GM18909 (cell line): ENCODE data around the gene ZSCAN21.

ENCODE experiments used
- ATAC-seq: cut with Tn5 transposase; IDR thresholded peaks from one replicate; pipeline ENCODE4 v1.9.1; 2021; ENCODE audit warnings: mild to moderate bottlenecking; ENCODE audit not compliant: unreplicated experiment, poor library complexity

ZSCAN21 gene

DNA sequence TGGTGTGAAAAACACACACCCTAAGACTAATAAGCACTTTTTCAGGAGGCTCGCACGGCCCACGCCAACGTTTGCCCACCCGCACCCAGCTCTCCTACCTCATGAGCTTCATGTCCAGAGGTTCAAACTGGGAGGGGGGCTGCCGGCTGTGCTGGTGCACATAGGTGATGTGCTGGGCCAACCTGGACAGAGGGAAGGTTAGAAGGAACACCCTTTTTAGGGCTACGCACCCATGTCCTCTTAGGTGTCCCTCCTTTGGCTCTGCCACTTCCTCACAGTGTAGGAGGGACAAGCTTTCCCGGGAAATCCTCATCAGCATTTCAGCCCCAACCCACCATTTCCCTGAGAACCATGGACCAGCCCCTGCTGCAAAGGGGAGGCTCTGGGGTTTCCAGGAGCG lies 45.7 kb downstream of the ZSCAN21 start:
- no peak for ATAC-seq

DNA sequence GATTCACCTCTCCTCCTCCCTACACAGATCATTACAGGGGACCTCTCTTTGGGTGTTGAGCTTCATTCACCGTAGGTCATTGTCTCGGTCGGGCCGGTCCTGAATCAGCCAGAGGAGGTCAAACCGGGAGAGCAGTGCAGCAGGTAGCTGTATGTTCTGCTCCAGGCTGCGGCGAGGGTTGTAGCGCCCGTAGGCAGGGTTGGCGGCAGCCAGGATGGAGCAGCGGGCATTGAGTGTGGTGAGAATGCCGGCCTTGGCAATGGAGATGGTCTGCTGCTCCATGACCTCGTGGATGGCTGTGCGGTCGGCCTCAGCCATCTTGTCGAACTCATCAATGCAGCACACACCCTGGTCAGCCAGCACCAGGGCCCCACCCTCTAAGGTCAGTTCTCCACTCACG lies 46.1 kb downstream of the ZSCAN21 start:
- no peak for ATAC-seq

- ATAC-seq, result no peak
Measured at GRCh38 chr7:100098913-100099312, 49.3 kb downstream of the ZSCAN21 start.

- ATAC-seq, result no peak
Measured at GRCh38 chr7:100099452-100099851, 49.9 kb downstream of the ZSCAN21 start.

DNA sequence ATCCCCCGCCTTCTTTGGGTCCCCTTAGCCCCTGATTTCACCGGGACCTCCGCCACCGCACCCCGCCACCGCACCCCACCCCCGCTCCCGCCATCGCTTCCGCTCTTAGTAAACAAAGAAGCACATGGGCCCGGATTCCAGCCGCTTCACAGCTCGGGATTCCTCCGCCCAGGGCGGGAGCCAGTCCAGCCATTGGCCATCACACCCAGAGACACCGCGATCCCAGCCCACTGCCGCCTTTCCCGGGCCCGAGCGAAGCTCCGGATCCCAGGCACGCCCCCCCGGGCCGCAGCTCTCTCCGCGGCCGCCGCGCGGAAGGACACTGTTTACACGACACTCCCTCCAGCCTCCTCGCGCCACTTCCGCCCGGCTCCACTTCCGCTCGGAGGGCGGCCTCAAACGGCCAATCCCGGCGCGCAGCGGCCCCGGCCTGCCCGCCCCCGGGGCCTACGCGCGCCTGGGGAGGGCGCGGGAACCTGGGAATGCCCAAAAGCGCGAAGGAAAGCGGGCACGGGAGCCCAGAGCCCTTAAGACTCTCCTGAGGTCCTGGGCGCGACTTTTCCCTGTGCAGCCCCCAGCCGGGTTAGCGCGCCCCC lies 50.9 kb downstream of the ZSCAN21 start:
- peak; percentile 68 for ATAC-seq

GRCh38 chr7:100101016-100101862 lies 51.7 kb downstream of the ZSCAN21 start, which contains the start of the genes AP4M1 and MCM7:
TSS of gene AP4M1 (plus strand) at chr7:100101643. CDS start at chr7:100101715, 72 bp downstream.
TSS of gene MCM7 (minus strand) at chr7:100101397. CDS start at chr7:100101294, 103 bp downstream.
- ATAC-seq, result peak; percentile 85

DNA sequence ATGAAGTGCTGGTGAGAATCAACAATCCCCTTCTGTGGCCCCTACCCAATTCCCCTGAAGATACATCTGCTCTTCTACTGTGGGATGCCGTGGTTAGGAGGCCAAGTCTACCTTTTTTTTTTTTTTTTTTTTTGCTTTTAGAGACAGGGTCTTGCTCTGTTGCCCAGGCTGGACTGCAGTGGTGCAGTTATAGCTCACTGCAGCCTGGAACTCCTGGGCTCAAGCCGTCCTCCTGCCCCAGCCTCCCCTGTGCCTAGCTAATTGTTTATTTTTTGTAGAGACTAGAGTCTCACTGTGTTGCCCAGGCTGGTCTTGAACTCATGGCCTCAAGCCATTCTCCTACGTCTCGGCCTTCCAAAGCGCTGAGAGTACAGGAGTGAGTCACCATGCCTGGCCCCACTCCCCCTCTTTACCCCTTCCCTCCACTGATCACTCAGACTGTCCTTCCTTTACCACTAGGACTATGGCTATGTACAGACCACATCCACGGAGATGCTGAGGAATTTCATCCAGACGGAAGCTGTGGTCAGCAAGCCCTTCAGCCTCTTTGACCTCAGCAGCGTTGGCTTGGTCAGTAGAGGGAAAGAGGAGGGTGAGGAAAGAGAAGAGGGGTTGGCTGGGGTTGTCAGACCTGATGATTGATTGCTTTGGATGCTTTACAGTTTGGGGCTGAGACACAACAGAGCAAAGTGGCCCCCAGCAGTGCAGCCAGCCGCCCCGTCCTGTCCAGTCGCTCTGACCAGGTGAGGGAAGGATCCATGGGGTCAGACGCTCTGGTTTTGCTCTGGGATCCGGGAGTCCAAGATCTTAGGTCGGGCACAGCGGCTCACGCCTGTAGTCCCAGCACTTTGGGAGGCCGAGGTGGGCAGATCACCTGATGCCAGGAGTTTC lies 53.6 kb downstream of the ZSCAN21 start:
- no peak for ATAC-seq

DNA sequence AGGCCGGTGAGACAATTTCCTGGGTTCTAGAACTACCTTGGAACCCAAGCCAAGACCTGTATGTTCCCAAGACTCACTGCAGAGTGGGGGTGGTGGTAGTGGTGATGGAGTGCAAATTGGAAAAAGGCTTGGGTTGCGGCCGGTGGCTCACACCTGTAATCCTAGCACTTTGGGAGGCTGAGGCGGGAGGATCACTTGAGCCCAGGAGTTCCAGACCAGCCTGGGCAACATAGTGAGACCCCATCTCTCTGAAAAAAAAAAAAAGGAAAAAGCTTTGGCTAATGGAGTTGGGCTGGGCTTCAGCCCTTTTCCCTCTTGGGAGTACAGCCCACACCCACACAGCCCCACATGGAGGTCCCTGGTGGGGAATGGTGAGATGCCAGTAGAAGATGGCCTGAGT lies 56.0 kb downstream of the ZSCAN21 start:
- ATAC-seq, result no peak

DNA sequence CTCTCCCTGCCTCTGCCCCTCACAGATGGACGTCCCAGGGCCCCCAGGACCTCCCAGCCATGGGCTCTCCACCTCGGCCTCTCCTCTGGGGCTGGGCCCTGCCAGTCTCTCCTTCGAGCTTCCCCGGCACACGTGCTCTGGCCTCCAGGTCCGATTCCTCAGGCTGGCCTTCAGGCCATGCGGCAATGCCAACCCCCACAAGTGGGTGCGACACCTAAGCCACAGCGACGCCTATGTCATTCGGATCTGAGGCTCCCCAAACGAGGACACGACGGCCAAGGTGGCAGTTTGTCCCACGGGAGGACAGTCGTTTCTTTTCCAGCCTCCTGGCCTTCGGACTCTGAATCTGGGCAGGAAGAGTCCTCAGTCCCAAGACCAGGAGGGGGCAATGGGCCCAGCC lies 57.1 kb downstream of the ZSCAN21 start:
- ATAC-seq, result no peak

GRCh38 chr7:100107125-100107737 lies 57.7 kb downstream of the ZSCAN21 start:
- ATAC-seq, result no peak

DNA sequence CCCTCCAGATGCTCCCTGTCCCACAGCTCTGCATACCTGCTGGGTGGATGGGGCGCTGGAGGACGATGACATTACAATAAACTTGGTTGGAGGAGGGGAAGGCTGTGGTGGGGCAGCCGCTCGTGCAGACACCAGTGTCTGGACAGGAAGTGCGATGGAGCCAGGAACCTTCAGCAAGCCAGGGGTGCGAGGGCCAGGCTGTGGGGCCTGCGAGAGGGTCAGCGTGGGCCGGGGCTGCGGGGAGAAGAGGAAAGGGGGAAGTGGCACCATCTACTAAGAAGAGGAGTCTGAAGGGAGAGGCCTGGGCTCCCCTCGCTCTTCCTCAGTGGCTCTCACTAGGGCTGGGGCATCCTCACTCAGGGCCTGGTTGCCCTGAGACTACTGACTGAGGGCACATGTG lies 58.3 kb downstream of the ZSCAN21 start:
- no peak for ATAC-seq

- ATAC-seq, result no peak
Measured at GRCh38 chr7:100109521-100110163, 60.1 kb downstream of the ZSCAN21 start.

DNA sequence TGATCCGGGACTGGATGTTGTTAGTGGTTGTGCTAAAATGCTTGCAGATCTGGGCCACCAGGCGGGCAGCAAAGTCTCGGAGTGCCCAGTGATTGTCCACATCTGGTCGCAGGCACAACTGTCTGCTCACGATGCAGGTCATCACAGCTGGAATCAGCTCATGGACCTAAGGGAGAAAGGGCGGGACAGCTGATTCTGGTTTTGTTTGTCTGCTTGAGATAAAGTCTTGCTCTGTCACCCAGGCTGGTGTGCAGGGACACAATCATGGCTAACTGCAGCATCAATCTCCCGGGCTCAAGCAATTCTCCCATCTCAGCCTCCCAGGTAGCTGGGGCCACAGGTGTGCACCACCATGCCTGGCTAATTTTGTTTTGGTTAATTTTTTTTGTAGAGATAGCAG lies 61.6 kb downstream of the ZSCAN21 start:
- ATAC-seq, result no peak

DNA sequence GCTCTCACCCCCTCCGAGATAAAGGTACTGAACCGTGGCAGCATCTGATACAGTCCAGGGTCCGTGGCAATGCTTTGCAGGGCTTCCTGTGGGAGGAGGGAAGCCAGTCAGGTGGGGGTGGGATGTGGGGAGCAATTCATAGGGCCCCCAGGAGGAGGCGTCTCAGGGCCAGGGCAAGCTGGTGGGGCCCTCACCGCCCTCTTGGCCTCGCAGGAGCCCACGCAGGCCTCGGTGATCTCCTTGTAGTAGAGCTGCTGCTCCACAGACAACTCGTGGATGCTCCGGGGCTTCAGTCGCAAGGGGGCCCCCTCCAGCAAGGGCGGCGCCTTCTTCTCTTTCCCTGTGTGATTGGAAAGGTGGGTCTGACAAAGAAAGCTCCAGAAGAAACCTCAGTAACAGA lies 62.3 kb downstream of the ZSCAN21 start:
- no peak for ATAC-seq
